Astrocyte of the spinal cord (primary cell): Measurements from ENCODE around the gene FAAP100.

ENCODE experiments used
- DNase-seq: peaks from one replicate; pipeline ENCODE4 v3.0.0; 2011; ENCODE audit warnings: low read depth, low spot score
- H3K4me3 ChIP-seq: 2 replicates; pipeline ENCODE4 v1.5.1; 2011; ENCODE audit warnings: low read depth, mild to moderate bottlenecking, low read length, moderate library complexity
- CTCF ChIP-seq: IDR thresholded peaks from 2 replicates; pipeline ENCODE4 v1.5.1; 2012; ENCODE audit warnings: low read depth, mild to moderate bottlenecking, low read length, inconsistent platforms
- in situ Hi-C: cut with HindIII; loops from 2 replicates; pipeline ENCODE4 v1.10.0; 2017; ENCODE audit warnings: low sequenced_read_pairs

Gene FAAP100

GRCh38 chr17:81563861-81564586, 11.9 kb upstream of the FAAP100 start:
- DNase-seq = peak; percentile 41
- TF ChIP-seq CTCF = no peak
- in situ Hi-C loops = no loop called here
- H3K4me3 ChIP-seq = no peak overlapping the region

GRCh38 chr17:81561494-81561885, 9.3 kb upstream of the FAAP100 start:
- in situ Hi-C loops = no loop called here
- no peak for DNase-seq
- no peak for TF ChIP-seq CTCF
- no peak overlapping the region for H3K4me3 ChIP-seq

- no peak overlapping the region for H3K4me3 ChIP-seq
- peak; percentile 53 for TF ChIP-seq CTCF
- in situ Hi-C loops = no loop called here
- no peak for DNase-seq
Measured at GRCh38 chr17:81558941-81559806, 7.0 kb upstream of the FAAP100 start.

- in situ Hi-C loops = no loop called here
- no peak for DNase-seq
- H3K4me3 ChIP-seq = no peak overlapping the region
- no peak for TF ChIP-seq CTCF
Measured at GRCh38 chr17:81558115-81558468, 5.9 kb upstream of the FAAP100 start.

- no peak for DNase-seq
- in situ Hi-C loops = no loop called here
- no peak overlapping the region for H3K4me3 ChIP-seq
- TF ChIP-seq CTCF = no peak
Measured at GRCh38 chr17:81557276-81558114, 5.3 kb upstream of the FAAP100 start.

GRCh38 chr17:81556863-81557262, 4.7 kb upstream of the FAAP100 start:
- TF ChIP-seq CTCF = no peak
- H3K4me3 ChIP-seq = no peak overlapping the region
- DNase-seq = no peak
- in situ Hi-C loops = no loop called here
